H1 (cell line): ENCODE results near the gene TFR2. TPM values are rescaled to one million over a fixed set of nuclear protein-coding genes. Genes with fewer than 3 reads are reported as not detected.

Experiments used
- CTCF ChIA-PET: fragments of 300-600 bp; sonication (Branson Sonifier 250); formaldehyde crosslinking; loops from one replicate; lab custom pipeline; 2021; ENCODE audit not compliant: partially characterized antibody; lab: Charles Lee
- POLR2A ChIA-PET: fragments of 300-600 bp; sonication (Branson Sonifier 250); formaldehyde crosslinking; loops from one replicate; lab custom pipeline; 2021; ENCODE audit warnings: inconsistent platforms; ENCODE audit not compliant: partially characterized antibody; lab: Charles Lee
- DNase-seq, 2 experiments: peaks; one replicate each; pipeline versions ENCODE4 v3.0.0 to v3.0.0-alpha.2; 2010 to 2022; ENCODE audit warnings: low spot score in 2 of 2, low read depth in 1 of 2, mixed read lengths in 1 of 2
- FAIRE-seq: peaks from 2 replicates; lab custom pipeline; 2011; peaks lifted over from hg19 to GRCh38; lab: Jason Lieb, UNC
- H2AFZ ChIP-seq: 2 replicates; pipeline ENCODE4 v1.8.1; 2012; ENCODE audit warnings: low read length, inconsistent platforms
- H2AK5ac ChIP-seq: 2 replicates; pipeline ENCODE4 v1.6.1; 2013; ENCODE audit warnings: low read depth, low read length
- H2BK120ac ChIP-seq: replicated peaks from 2 replicates; pipeline ENCODE3; 2013; ENCODE audit warnings: low read depth, low read length, inconsistent platforms
- H2BK12ac ChIP-seq: 2 replicates; pipeline ENCODE4 v1.6.1; 2013; ENCODE audit warnings: low read depth, low read length
- H2BK15ac ChIP-seq: 2 replicates; pipeline ENCODE4 v1.6.1; 2013; ENCODE audit warnings: low read length
- H2BK20ac ChIP-seq: 2 replicates; pipeline ENCODE4 v1.6.1; 2013; ENCODE audit warnings: low read length
- H2BK5ac ChIP-seq: 2 replicates; pipeline ENCODE4 v1.6.1; 2013; ENCODE audit warnings: low read depth, low read length
- H3K14ac ChIP-seq: 2 replicates; pipeline ENCODE4 v1.6.1; 2013; ENCODE audit warnings: inconsistent platforms; ENCODE audit not compliant: insufficient read length
- H3K18ac ChIP-seq: 2 replicates; pipeline ENCODE4 v1.6.1; 2013; ENCODE audit warnings: low read length; ENCODE audit errors: extremely low read depth
- H3K23ac ChIP-seq: 2 replicates; pipeline ENCODE4 v1.6.1; 2013; ENCODE audit warnings: inconsistent platforms; ENCODE audit not compliant: insufficient read length
- H3K23me2 ChIP-seq: 2 replicates; pipeline ENCODE4 v1.6.1; 2013; ENCODE audit warnings: low read depth, low read length
- H3K27ac ChIP-seq: 2 replicates; pipeline ENCODE4 v1.6.1; 2011; ENCODE audit warnings: low read depth, low read length, inconsistent platforms
- H3K27me3 ChIP-seq, 4 experiments: replicated peaks in 1 of 4; 1 replicate in 1 of 4; 2 replicates in 3 of 4; pipeline versions ENCODE4 v1.6.1 to v1.8.1; 2011 to 2013; ENCODE audit warnings: low read length in 3 of 4, mild to moderate bottlenecking in 3 of 4, inconsistent platforms in 2 of 4, mixed read lengths in 2 of 4, moderate library complexity in 1 of 4; ENCODE audit not compliant: control insufficient read depth in 3 of 4, insufficient read depth in 3 of 4; ENCODE audit errors: extremely low read depth in 1 of 4
- H3K36me3 ChIP-seq, 4 experiments: 2 replicates each; pipeline versions ENCODE4 v1.6.1 to v1.8.1; 2011 to 2013; ENCODE audit warnings: mild to moderate bottlenecking in 4 of 4, low read length in 3 of 4, moderate library complexity in 2 of 4, control low read depth in 1 of 4, inconsistent platforms in 1 of 4; ENCODE audit not compliant: insufficient read depth in 4 of 4, control insufficient read depth in 2 of 4
- H3K4ac ChIP-seq: replicated peaks from 2 replicates; pipeline ENCODE3; 2013; ENCODE audit warnings: low read length, low read depth, mixed read lengths, inconsistent platforms; ENCODE audit not compliant: insufficient read length
- H3K4me1 ChIP-seq, 4 experiments: replicated peaks in 1 of 4; 1 replicate in 1 of 4; 2 replicates in 3 of 4; pipeline versions ENCODE4 v1.6.1 to v1.8.1; 2011 to 2013; ENCODE audit warnings: low read length in 3 of 4, inconsistent platforms in 2 of 4, mixed read lengths in 1 of 4; ENCODE audit not compliant: insufficient read depth in 4 of 4, control insufficient read depth in 3 of 4
- H3K4me2 ChIP-seq, 2 experiments: 2 replicates each; pipeline versions ENCODE4 v1.6.1 to v1.8.1; 2011 to 2013; ENCODE audit warnings: low read depth in 2 of 2, low read length in 2 of 2, control low read depth in 1 of 2, inconsistent platforms in 1 of 2, mild to moderate bottlenecking in 1 of 2; ENCODE audit not compliant: insufficient read depth in 1 of 2
- H3K4me3 ChIP-seq, 4 experiments: fragments of 200-600, 300-600 bp in 1 of 4; sonication (generic), shearing (Covaris generic), sonication (Bioruptor Twin) in 1 of 4; 2 replicates each; pipeline versions ENCODE4 v1.5.1 to v1.8.1; 2011 to 2016; ENCODE audit warnings: low read length in 4 of 4, low read depth in 3 of 4, control low read depth in 2 of 4, inconsistent platforms in 2 of 4, mild to moderate bottlenecking in 2 of 4, mixed read lengths in 1 of 4, moderate library complexity in 1 of 4; ENCODE audit not compliant: insufficient read depth in 2 of 4; ENCODE audit errors: extremely low read depth in 1 of 4
- H3K56ac ChIP-seq: replicated peaks from 2 replicates; pipeline ENCODE3; 2013; ENCODE audit warnings: low read depth, mild to moderate bottlenecking, mixed read lengths, low read length, inconsistent platforms; ENCODE audit not compliant: insufficient read length
- H3K79me1 ChIP-seq: 2 replicates; pipeline ENCODE4 v1.6.1; 2013; ENCODE audit warnings: low read depth, low read length, control low read depth
- H3K79me2 ChIP-seq, 2 experiments: 2 replicates each; pipeline versions ENCODE4 v1.6.1 to v1.8.1; 2012 to 2013; ENCODE audit warnings: low read length in 2 of 2, mild to moderate bottlenecking in 2 of 2, inconsistent platforms in 1 of 2; ENCODE audit not compliant: insufficient read depth in 2 of 2, control insufficient read depth in 1 of 2
- H3K9ac ChIP-seq, 4 experiments: replicated peaks in 1 of 4; 1 replicate in 1 of 4; 2 replicates in 3 of 4; pipeline versions ENCODE4 v1.6.1 to v1.8.1; 2011 to 2013; ENCODE audit warnings: low read depth in 3 of 4, low read length in 3 of 4, control low read depth in 2 of 4, mild to moderate bottlenecking in 2 of 4, moderate library complexity in 2 of 4, inconsistent platforms in 1 of 4; ENCODE audit errors: extremely low read depth in 1 of 4
- H3K9me3 ChIP-seq, 2 experiments: 2 replicates each; pipeline versions ENCODE4 v1.6.1 to v1.8.1; 2012 to 2013; ENCODE audit warnings: mild to moderate bottlenecking in 2 of 2, moderate library complexity in 2 of 2, control low read depth in 1 of 2, inconsistent platforms in 1 of 2, low read depth in 1 of 2, low read length in 1 of 2, mixed read lengths in 1 of 2; ENCODE audit not compliant: insufficient read depth in 2 of 2
- H4K20me1 ChIP-seq, 2 experiments: replicated peaks in 1 of 2; 2 replicates each; pipeline versions ENCODE3 to v1.8.1; 2011 to 2013; ENCODE audit warnings: inconsistent platforms in 2 of 2, low read length in 2 of 2, mild to moderate bottlenecking in 1 of 2; ENCODE audit not compliant: insufficient read depth in 2 of 2, control insufficient read depth in 1 of 2
- H4K5ac ChIP-seq: 2 replicates; pipeline ENCODE4 v1.6.1; 2013; ENCODE audit warnings: low read length, low read depth, mixed read lengths, inconsistent platforms; ENCODE audit not compliant: insufficient read length
- H4K8ac ChIP-seq: 2 replicates; pipeline ENCODE4 v1.8.0; 2013; ENCODE audit warnings: mild to moderate bottlenecking, moderate library complexity, low read length, inconsistent platforms; ENCODE audit not compliant: insufficient read depth; ENCODE audit errors: extremely low read depth
- H4K91ac ChIP-seq: replicated peaks from 2 replicates; pipeline ENCODE3; 2013; ENCODE audit warnings: low read length, mixed read lengths, inconsistent platforms; ENCODE audit not compliant: insufficient read length
- WGBS, 2 experiments: shearing (Covaris generic) in 1 of 2; methylation state at CpG; one replicate each; pipeline versions ENCODE4 v1.1.6 to v1.1.7; 2013 to 2015; ENCODE audit warnings: low lambda C conversion rate in 2 of 2, mixed read lengths in 2 of 2, inconsistent platforms in 1 of 2, low coverage in 1 of 2, missing lambda C conversion rate in 1 of 2; ENCODE audit not compliant: insufficient replicate concordance in 2 of 2, insufficient coverage in 1 of 2, insufficient read length in 1 of 2; ENCODE audit errors: extremely low coverage in 1 of 2, missing lambda C conversion rate in 1 of 2; 5-methylcytosine and 5-hydroxymethylcytosine counted together
- polyA plus RNA-seq, 7 experiments: library from polyadenylated mRNA; depleted of rRNA in 3 of 7; stranded (reverse) in 5 of 7; unstranded in 2 of 7; fragments of >200 nt in 5 of 7; fragments of 200-250 nt in 2 of 7; gene quantifications; 1 replicate in 5 of 7; 2 replicates in 1 of 7; 4 replicates in 1 of 7; pipeline versions ENCODE4 v1.2.1 to v1.2.3, GENCODE V29; 2011 to 2013; ENCODE audit warnings: missing spikeins in 2 of 7, mixed read lengths in 2 of 7
- total RNA-seq: library from RNA; stranded (reverse); fragmentation: NEBNext Ultra II Directional; extraction: Animal tissue kit (Norgen Biotek cat#: 25700); gene quantifications from 2 replicates; pipeline ENCODE4 v1.2.1, GENCODE V29; 2021

TFR2 gene
- total and polyA plus RNA-seq, 2 of the 8 experiments (the other 6 are each of a cell fraction or from before 2014, with no cell fraction given), result 4.6 to 5.7 TPM

- H3K4me2 ChIP-seq, result no peak overlapping the region
- H4K5ac ChIP-seq, result no peak overlapping the region
- H3K23ac ChIP-seq, result no peak overlapping the region
- H3K18ac ChIP-seq, result no peak overlapping the region
- no peak overlapping the region for H4K8ac ChIP-seq
- 0 out of 2 replicates have a peak overlapping the region, but pooled peaks have one; percentile 24 for H2BK5ac ChIP-seq
- ChIA-PET CTCF (interaction anchor here (0.7 to 3.9 kb wide), 9 partner anchors 10 to 235 kb away, joined by 3 to 28 read pairs (median 3); partner anchors contain the start of genes MOSPD3 and SRRT), POLR2A (interaction anchor here (0.6 to 1.2 kb wide), 4 partner anchors 9 to 68 kb away, joined by 3 to 4 read pairs (median 3); no protein-coding TSS in a partner anchor)
- H2BK12ac ChIP-seq, result no peak overlapping the region; the same call in 1 of the 2 replicates
- no peak overlapping the region for H3K4ac ChIP-seq
- H3K14ac ChIP-seq, result no peak overlapping the region
- H3K9me3 ChIP-seq, result no peaks in the 10 kb centered on the region
- H3K56ac ChIP-seq, result no peak overlapping the region
- H2BK15ac ChIP-seq, result no peak overlapping the region
- no peak overlapping the region for H3K27ac ChIP-seq
- no peaks in the 10 kb centered on the region for H3K36me3 ChIP-seq
- 83% methylated on average over 17 of the region's 17 CpGs; no CpG with 5 or more reads in 1 of the 2 experiments for WGBS, 2 experiments
- H2AK5ac ChIP-seq, result no peak overlapping the region; the same call in 1 of the 2 replicates
- H2AFZ ChIP-seq, result no peak overlapping the region
- no peak overlapping the region for H3K4me3 ChIP-seq
- DNase-seq (no peak), FAIRE-seq (no peak)
- H3K79me1 ChIP-seq, result no peaks in the 10 kb centered on the region; the same call in 1 of the 2 replicates
- no peak overlapping the region for H4K91ac ChIP-seq
- peaks cover 0 to 25% (median 16%) of the 10 kb centered on the region in 4 experiments; a peak in 6 of 7 replicates for H3K4me1 ChIP-seq
- peaks cover 2% of the 10 kb centered on the region; the same call in 1 of the 2 replicates for H3K23me2 ChIP-seq
- no peaks in the 10 kb centered on the region for H4K20me1 ChIP-seq
- no peak overlapping the region for H2BK120ac ChIP-seq
- H3K27me3 ChIP-seq, result no peaks in the 10 kb centered on the region
- no peaks in the 10 kb centered on the region for H3K79me2 ChIP-seq
- no peak overlapping the region for H2BK20ac ChIP-seq
- H3K9ac ChIP-seq, result no peak overlapping the region
These were observed 1.3 kb downstream of the TFR2 start for GRCh38 chr7:100639995-100640516.
